Pulmonary artery endothelial cell (primary cell): ENCODE measurements around the gene SP2. TPM values are rescaled to one million over a fixed set of nuclear protein-coding genes. Genes with fewer than 3 reads are reported as not detected.
A peak's percentile ranks its signal among the peaks of the same experiment; 100 is the strongest.

Experiments used
- DNase-seq: peaks from one replicate; pipeline ENCODE4 v3.0.0-alpha.2; 2011; ENCODE audit warnings: low read depth, low spot score
- total RNA-seq: library from RNA; depleted of rRNA; stranded (reverse); fragments of >200 nt; gene quantifications from 2 replicates; pipeline ENCODE4 v1.2.3, GENCODE V29; 2014

SP2 gene
- total RNA-seq, 1 donor from 2014 or later = 1.3 TPM

GRCh38 chr17:47889734-47890529, 6.1 kb upstream of the SP2 start:
- peak; percentile 45 for DNase-seq

- DNase-seq = no peak
Measured at GRCh38 chr17:47891545-47892088, 4.4 kb upstream of the SP2 start.

DNA sequence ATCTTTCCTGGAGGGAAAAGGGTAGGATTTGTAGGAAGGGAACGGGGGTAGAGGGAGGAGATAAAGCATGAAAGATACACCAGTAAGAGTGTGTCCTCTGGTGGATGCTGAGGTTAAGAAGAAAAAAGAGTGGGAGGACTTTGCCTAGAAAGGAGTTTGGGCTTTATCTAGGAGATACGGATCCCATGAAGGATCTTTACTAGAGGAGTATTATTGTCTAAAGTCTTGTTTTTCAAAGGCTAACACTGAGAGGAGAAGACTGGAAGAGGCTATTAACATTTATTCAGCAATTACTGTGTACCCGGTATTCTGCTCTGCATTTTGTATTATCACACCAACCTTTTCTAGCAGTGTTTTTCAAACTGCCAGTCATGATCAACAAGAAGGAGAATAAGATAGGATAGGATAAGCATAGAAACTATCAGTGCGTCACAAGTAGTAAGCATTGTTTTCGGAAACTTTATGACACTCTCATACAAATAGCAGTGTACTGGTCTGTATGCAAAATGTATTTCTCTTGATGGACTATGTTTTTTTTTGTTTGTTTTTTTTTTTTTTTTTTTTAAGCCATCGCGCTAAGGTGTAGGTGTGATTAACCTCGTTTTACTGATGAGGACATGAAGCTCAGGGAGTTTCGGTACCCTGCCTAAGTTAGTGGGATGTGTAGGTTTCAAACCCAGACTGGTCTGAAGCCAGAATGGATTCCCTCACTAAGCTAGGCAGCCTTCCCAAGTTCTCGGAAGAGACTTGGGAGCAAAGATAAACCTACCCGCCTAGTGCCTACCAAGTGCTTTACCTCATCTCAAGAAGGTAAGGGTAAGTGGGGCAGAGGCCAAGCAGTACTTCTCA, 1.3 kb upstream of the SP2 start:
- DNase-seq = no peak

GRCh38 chr17:47895347-47895855, 635 bp upstream of the SP2 start:
- DNase-seq = no peak

- no peak for DNase-seq
Measured at GRCh38 chr17:47896672-47897490, 845 bp downstream of the SP2 start.

GRCh38 chr17:47897561-47897960, 1.5 kb downstream of the SP2 start:
- DNase-seq = no peak

DNA sequence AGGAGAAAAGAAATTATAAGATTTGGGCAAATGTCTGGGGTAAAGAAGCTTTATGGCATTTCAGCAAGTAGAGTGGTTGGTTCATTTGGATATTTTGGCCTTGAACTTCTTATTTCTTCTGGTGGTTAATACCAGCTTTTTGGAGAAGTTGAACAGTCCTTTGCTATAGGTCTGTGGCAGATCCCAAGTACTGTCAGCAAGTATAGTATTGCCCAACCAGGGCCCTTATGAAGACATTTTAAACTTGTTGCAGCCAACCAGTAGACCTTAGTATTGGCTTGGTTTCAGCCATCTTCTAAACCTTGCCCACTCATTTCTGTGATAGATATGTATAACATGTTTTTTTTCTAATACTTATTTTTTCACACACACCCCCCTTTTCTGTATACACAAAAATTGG, 2.2 kb downstream of the SP2 start:
- DNase-seq = no peak

DNA sequence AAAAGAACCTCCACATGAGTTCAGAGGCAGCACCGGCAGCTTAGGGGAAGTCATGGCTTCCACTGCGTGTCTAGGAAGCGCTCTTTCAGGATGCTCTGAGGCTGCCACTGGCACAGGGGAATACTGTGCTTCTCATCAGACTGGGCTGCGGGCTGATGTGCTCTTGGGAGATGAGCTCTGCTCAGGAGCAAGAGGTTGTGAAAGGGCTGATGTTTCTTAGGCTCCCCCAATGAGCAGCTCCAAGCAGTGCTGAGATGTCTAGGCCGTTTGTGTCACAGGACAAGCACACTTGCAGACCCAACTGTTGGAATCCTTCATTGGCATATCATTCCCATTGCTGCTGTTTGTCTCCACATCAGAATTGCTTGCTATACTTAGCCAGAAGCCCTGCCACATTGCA, 3.6 kb downstream of the SP2 start:
- no peak for DNase-seq

DNA sequence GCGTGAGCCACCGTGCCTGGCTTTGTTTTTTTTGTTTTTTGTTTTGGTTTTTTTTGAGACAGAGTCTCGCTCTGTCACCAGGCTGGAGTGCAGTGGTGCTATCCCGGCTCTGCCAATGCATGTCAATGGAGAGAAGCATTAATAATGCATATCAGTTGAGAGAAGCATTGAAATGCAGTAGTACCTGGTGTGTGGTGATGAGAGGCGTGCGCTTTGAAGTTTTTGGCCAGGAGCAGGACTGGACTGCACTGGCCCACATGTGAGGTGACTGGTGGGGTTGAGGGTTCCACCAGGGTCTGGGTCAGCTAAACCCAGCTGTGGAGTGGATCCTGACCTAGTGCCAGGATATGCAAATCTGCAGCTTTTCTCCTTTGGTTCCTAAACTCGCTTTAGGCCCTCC, 5.4 kb downstream of the SP2 start:
- DNase-seq = no peak

DNA sequence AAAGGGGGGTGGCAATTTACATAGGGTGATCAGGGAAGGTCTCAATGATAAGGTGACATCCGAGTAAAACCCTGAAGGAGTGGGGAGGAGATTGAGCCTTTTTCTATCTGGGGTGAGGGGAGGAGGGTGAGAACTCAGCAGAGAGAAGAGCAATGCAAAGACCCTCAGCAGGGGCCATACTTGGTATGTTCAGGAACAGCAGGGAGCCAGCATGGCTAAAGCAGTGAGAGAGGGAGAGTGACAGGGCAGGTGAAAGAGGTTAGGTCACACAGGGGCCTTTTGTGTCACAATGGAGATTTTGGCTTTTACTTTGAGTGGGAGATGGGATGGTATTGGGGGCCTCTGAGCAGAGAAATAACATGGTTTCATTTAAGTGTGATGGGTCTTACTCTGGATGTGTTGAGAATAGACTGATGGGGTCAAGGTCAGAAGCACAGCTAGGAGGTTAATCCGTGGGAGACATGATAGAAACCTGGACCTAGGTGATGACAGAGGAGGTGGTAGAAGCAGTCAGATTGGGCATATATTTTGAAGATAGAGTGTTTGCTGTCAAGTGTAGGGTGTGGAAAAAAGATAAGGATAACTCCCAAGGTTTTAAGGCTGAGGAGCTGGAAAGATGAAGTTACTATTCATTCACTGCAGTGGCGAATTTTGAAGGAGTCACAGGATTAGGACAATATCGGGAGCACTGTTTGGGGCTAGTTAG, 6.2 kb downstream of the SP2 start:
- DNase-seq = no peak

GRCh38 chr17:47905221-47905733, 9.2 kb downstream of the SP2 start:
- DNase-seq = peak; percentile 26

GRCh38 chr17:47906443-47906842, 10.4 kb downstream of the SP2 start:
- no peak for DNase-seq

GRCh38 chr17:47907932-47908562, 12.0 kb downstream of the SP2 start:
- no peak for DNase-seq

DNA sequence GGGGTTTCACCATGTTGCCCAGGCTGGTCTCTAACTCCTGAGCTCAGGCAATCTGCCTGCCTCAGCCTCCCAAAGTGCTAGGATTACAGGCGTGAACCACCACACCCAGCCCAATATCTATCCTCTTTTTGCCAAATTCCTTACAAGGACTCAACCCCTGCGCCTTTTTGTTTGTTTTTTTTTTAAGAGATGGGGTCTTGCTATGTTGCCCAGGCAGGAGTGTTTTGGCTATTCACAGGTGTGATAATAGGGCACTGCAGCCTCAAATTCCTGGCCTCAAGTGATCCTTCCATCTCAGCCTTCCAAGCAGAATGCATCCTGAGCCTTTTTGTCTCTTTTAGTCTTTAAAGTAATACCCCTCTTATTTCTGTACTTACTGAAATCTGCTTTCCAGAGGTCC, 17.0 kb downstream of the SP2 start:
- no peak for DNase-seq

- no peak for DNase-seq
Measured at GRCh38 chr17:47914306-47914948, 18.4 kb downstream of the SP2 start.

DNA sequence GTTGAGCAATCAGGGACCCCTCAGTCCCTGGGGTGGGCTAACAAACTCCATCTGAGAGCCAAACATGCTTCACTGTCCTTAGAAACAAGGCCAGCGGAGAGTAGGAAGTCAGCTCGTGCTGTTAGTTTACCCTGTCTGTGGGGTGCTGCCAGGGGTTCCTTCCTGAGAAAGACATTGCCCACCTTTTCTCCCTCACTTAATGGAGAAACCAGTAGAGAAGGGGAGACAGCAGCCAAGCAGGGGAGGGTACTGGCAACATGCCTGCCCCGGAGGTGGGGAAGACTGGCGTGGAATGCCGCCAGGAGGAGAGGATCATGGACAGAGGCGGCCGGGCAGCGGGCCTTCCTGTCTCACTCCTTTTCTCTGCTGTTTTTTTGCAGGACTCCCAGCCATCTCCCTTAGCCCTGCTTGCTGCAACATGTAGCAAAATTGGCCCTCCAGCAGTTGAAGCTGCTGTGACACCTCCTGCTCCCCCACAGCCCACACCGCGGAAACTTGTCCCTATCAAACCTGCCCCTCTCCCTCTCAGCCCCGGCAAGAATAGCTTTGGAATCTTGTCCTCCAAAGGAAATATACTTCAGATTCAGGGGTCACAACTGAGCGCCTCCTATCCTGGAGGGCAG, 19.9 kb downstream of the SP2 start:
- no peak for DNase-seq

DNA sequence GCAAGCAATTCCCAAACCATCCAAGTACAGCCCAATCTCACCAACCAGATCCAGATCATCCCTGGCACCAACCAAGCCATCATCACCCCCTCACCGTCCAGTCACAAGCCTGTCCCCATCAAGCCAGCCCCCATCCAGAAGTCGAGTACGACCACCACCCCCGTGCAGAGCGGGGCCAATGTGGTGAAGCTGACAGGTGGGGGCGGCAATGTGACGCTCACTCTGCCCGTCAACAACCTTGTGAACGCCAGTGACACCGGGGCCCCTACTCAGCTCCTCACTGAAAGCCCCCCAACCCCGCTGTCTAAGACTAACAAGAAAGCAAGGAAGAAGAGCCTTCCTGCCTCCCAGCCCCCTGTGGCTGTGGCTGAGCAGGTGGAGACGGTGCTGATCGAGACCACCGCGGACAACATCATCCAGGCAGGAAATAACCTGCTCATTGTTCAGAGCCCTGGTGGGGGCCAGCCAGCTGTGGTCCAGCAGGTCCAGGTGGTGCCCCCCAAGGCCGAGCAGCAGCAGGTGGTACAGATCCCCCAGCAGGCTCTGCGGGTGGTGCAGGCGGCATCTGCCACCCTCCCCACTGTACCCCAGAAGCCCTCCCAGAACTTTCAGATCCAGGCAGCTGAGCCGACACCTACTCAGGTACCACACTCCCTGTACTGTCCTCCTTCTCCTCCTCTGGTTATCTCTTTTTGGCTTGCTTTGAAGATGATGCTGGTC, 20.6 kb downstream of the SP2 start:
- DNase-seq = no peak

DNA sequence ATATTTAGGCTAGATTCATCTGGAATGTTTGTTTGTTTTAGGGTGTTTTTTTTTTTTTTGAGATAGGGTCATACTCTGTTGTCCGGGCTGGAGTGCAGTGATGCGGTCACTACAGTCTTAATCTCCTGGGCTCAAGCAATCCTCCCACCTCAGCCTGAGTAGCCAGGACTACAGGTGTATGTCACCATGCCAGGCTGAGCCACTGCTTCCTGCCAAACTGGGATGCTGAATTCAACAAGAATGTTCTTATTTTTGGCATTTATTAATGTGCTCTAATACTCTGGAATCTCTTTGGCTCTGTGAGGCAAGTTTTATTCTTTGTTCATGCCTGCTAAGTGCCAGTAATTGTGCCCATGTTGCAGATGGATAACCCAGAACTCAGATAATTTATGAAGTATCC, 21.5 kb downstream of the SP2 start:
- DNase-seq = no peak
